IMR-90 (cell line): ENCODE measurements around the gene AKR1E2. TPM values are rescaled to one million over a fixed set of nuclear protein-coding genes. Genes with fewer than 3 reads are reported as not detected.
A peak's percentile ranks its signal among the peaks of the same experiment; 100 is the strongest.
"Not testable (repeated sequence)": the region's sequence is repeated elsewhere in the genome, so short reads cannot be mapped to it uniquely, and the experiment has no call there.

Experiments
- ATAC-seq: fragments of 200-7000 bp; cut with Tn5 transposase; 2 replicates; pipeline ENCODE4 v1.9.1; 2020; ENCODE audit warnings: low read depth, mild to moderate bottlenecking, moderate library complexity
- BruUV-seq: library from RNA; stranded (reverse); fragments of 400-500 nt; replicated peaks from 2 replicates; lab custom pipeline; 2021; lab: Mats Ljungman, UMichigan
- CTCF ChIA-PET: fragments of 300-600 bp; formaldehyde crosslinking; extraction: SDS; loops from one replicate; lab custom pipeline; 2021; ENCODE audit warnings: antibody characterized with exemption; lab: Yijun Ruan, JAX
- POLR2A ChIA-PET: fragments of 300-600 bp; sonication (Branson Sonifier 250); formaldehyde crosslinking; loops from one replicate; lab custom pipeline; 2022; ENCODE audit warnings: antibody characterized with exemption; ENCODE audit not compliant: unreplicated experiment; lab: Charles Lee
- DNase-seq: peaks from one replicate; pipeline ENCODE4 v3.0.0; 2013
- H2AFZ ChIP-seq: replicated peaks from 2 replicates; pipeline ENCODE3; 2013; ENCODE audit warnings: low read length, mild to moderate bottlenecking; ENCODE audit not compliant: poor library complexity
- H2AK5ac ChIP-seq: 2 replicates; pipeline ENCODE4 v1.6.1; 2013; ENCODE audit warnings: low read depth, low read length, inconsistent platforms
- H2AK9ac ChIP-seq: replicated peaks from 2 replicates; pipeline ENCODE3; 2013; ENCODE audit warnings: mild to moderate bottlenecking, low read depth, low read length, moderate library complexity; ENCODE audit not compliant: poor library complexity
- H2BK120ac ChIP-seq: 2 replicates; pipeline ENCODE4 v1.6.1; 2013; ENCODE audit warnings: low read depth, low read length, inconsistent platforms
- H2BK15ac ChIP-seq: 3 replicates; pipeline ENCODE4 v1.6.1; 2013; ENCODE audit warnings: low read depth, low read length, inconsistent platforms
- H2BK20ac ChIP-seq: 2 replicates; pipeline ENCODE4 v1.6.1; 2013; ENCODE audit warnings: low read depth, mild to moderate bottlenecking, inconsistent platforms, low read length, moderate library complexity
- H2BK5ac ChIP-seq: 2 replicates; pipeline ENCODE4 v1.6.1; 2013; ENCODE audit warnings: mild to moderate bottlenecking, low read depth, low read length, inconsistent platforms; ENCODE audit not compliant: poor library complexity, severe bottlenecking
- H3K14ac ChIP-seq: replicated peaks from 2 replicates; pipeline ENCODE4 v1.6.1; 2013; ENCODE audit warnings: low read depth, low read length, inconsistent platforms
- H3K18ac ChIP-seq: 2 replicates; pipeline ENCODE4 v1.6.1; 2013; ENCODE audit warnings: low read depth, low read length, control low read depth
- H3K23ac ChIP-seq: 2 replicates; pipeline ENCODE4 v1.6.1; 2013; ENCODE audit warnings: low read depth, low read length, inconsistent platforms
- H3K27ac ChIP-seq: 2 replicates; pipeline ENCODE4 v1.5.1; 2013; ENCODE audit warnings: mild to moderate bottlenecking, control low read depth, low read length; ENCODE audit not compliant: insufficient read depth
- H3K27me3 ChIP-seq: 2 replicates; pipeline ENCODE4 v1.6.1; 2013; ENCODE audit warnings: low read length; ENCODE audit not compliant: control insufficient read depth, insufficient read depth
- H3K36me3 ChIP-seq: 2 replicates; pipeline ENCODE4 v1.6.1; 2013; ENCODE audit warnings: low read length, mixed read lengths; ENCODE audit not compliant: control insufficient read depth, insufficient read depth
- H3K4ac ChIP-seq: 2 replicates; pipeline ENCODE4 v1.6.1; 2013; ENCODE audit warnings: low read depth, low read length, inconsistent platforms
- H3K4me1 ChIP-seq: 2 replicates; pipeline ENCODE4 v1.6.1; 2013; ENCODE audit warnings: low read length, mixed read lengths; ENCODE audit not compliant: control insufficient read depth, insufficient read depth
- H3K4me2 ChIP-seq: 2 replicates; pipeline ENCODE4 v1.6.1; 2013; ENCODE audit warnings: low read depth, mild to moderate bottlenecking, control low read depth, low read length, moderate library complexity
- H3K4me3 ChIP-seq: 2 replicates; pipeline ENCODE4 v1.5.1; 2013; ENCODE audit warnings: low read depth, mild to moderate bottlenecking, control low read depth, low read length, moderate library complexity; ENCODE audit not compliant: insufficient read depth
- H3K56ac ChIP-seq: 2 replicates; pipeline ENCODE4 v1.6.1; 2013; ENCODE audit warnings: low read length, inconsistent platforms; ENCODE audit not compliant: insufficient read depth; ENCODE audit errors: extremely low read depth
- H3K79me1 ChIP-seq, 2 experiments: 2 replicates each; pipeline ENCODE4 v1.6.1; 2013; ENCODE audit warnings: low read length in 2 of 2, inconsistent platforms in 1 of 2, low read depth in 1 of 2
- H3K9ac ChIP-seq: 2 replicates; pipeline ENCODE4 v1.6.1; 2013; ENCODE audit warnings: low read depth, low read length, control low read depth
- H3K9me1 ChIP-seq: 2 replicates; pipeline ENCODE4 v1.6.1; 2013; ENCODE audit warnings: low read length, inconsistent platforms; ENCODE audit not compliant: insufficient read depth
- H3K9me3 ChIP-seq: 2 replicates; pipeline ENCODE4 v1.6.1; 2013; ENCODE audit warnings: low read length; ENCODE audit not compliant: control insufficient read depth, insufficient read depth
- H4K20me1 ChIP-seq: 2 replicates; pipeline ENCODE4 v1.6.1; 2013; ENCODE audit warnings: low read length, inconsistent platforms; ENCODE audit not compliant: insufficient read depth
- H4K5ac ChIP-seq: 2 replicates; pipeline ENCODE4 v1.6.1; 2013; ENCODE audit warnings: mild to moderate bottlenecking, low read depth, low read length, control low read depth
- H4K8ac ChIP-seq, 2 experiments: 2 replicates each; pipeline ENCODE4 v1.6.1; 2013; ENCODE audit warnings: low read depth in 2 of 2, low read length in 2 of 2, control low read depth in 1 of 2, inconsistent platforms in 1 of 2
- H4K91ac ChIP-seq: 2 replicates; pipeline ENCODE4 v1.6.1; 2013; ENCODE audit warnings: low read depth, low read length, inconsistent platforms; ENCODE audit not compliant: insufficient read depth
- WGBS, 2 experiments: methylation state at CpG; one replicate each; pipeline versions ENCODE4 v1.1.5 to v1.1.7; 2013; ENCODE audit warnings: missing lambda C conversion rate in 2 of 2; ENCODE audit not compliant: insufficient read length in 1 of 2; ENCODE audit errors: extremely low coverage in 2 of 2; 5-methylcytosine and 5-hydroxymethylcytosine counted together
- dilution Hi-C: fragments of 300-500 bp; cut with HindIII; formaldehyde crosslinking; loops from one replicate; pipeline ENCODE4 v1.14.3; 2018; ENCODE audit warnings: low sequenced_read_pairs; ENCODE audit not compliant: unreplicated experiment
- in situ Hi-C: fragments of 300-500 bp; cut with MboI; formaldehyde crosslinking; loops from 3 replicates; pipeline ENCODE4 v1.14.3; 2019; ENCODE audit warnings: low sequenced_read_pairs, inconsistent platforms, mixed read lengths
- intact Hi-C: fragments of 100-400 bp; cut with micrococcal nuclease; formaldehyde crosslinking; loops from 2 replicates; pipeline ENCODE4 v1.10.0; 2022
- polyA plus RNA-seq, 3 experiments: library from polyadenylated mRNA; depleted of rRNA; stranded (reverse); fragments of >200 nt; gene quantifications; 2 replicates each; pipeline ENCODE4 v1.2.3, GENCODE V29; 2012; ENCODE audit warnings: low replicate concordance in 1 of 3
- total RNA-seq: library from RNA; depleted of rRNA; stranded (reverse); fragments of >200 nt; gene quantifications from 2 replicates; pipeline ENCODE4 v1.2.3, GENCODE V29; 2012
- TF ChIP-seq, protein P1 (sequence below): conservative IDR thresholded peaks from 2 replicates; pipeline ENCODE4 v1.5.1; 2012; ENCODE audit warnings: mild to moderate bottlenecking, low read depth, low read length, improper control_type of control experiment

AKR1E2 gene
- total and polyA plus RNA-seq, 2 of the 4 experiments (the other 2 are of a cell fraction), result 1.2 to 3.4 TPM

DNA sequence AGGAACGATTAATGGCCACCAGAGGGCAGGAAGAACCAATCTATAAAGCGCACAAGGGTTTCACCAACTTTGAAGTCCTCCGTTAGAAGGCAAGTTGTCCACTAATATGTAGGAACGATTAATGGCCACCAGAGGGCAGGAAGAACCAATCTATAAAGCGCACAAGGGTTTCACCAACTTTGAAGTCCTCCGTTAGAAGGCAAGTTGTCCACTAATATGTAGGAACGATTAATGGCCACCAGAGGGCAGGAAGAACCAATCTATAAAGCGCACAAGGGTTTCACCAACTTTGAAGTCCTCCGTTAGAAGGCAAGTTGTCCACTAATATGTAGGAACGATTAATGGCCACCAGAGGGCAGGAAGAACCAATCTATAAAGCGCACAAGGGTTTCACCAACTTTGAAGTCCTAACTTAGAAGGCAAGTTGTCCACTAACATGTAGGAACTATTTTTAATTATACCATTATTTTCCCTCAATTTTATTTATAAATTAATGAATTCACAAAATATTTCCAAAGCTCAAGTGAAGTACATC is 10.3 kb upstream of the AKR1E2 start:
- no CpG with 5 or more reads among the region's 11 CpGs for WGBS, 2 experiments
- H2BK15ac ChIP-seq, H3K9ac ChIP-seq, POLR2A ChIA-PET, H2AFZ ChIP-seq, H3K4me3 ChIP-seq, H3K56ac ChIP-seq, H2AK5ac ChIP-seq, H2BK20ac ChIP-seq, ATAC-seq, H4K91ac ChIP-seq, H3K14ac ChIP-seq, BruUV-seq, H3K4ac ChIP-seq, H3K18ac ChIP-seq, H3K9me3 ChIP-seq, H3K27me3 ChIP-seq, dilution Hi-C loops, H2BK120ac ChIP-seq, H4K8ac ChIP-seq, H3K36me3 ChIP-seq, H3K23ac ChIP-seq, H4K20me1 ChIP-seq, H3K27ac ChIP-seq, H2BK5ac ChIP-seq, H2AK9ac ChIP-seq, H3K4me1 ChIP-seq, in situ Hi-C loops, H4K5ac ChIP-seq, H3K4me2 ChIP-seq: not testable (repeated sequence)
- peaks cover 0 to 15% of the 10 kb centered on the region in 2 experiments; a peak in 3 of 4 replicates for H3K79me1 ChIP-seq
- CTCF ChIA-PET, result interaction anchor here (0.6 to 1.9 kb wide), 6 partner anchors 24 to 627 kb away, joined by 3 to 8 read pairs (median 6); no protein-coding TSS in a partner anchor
- TF ChIP-seq, protein P1, sequence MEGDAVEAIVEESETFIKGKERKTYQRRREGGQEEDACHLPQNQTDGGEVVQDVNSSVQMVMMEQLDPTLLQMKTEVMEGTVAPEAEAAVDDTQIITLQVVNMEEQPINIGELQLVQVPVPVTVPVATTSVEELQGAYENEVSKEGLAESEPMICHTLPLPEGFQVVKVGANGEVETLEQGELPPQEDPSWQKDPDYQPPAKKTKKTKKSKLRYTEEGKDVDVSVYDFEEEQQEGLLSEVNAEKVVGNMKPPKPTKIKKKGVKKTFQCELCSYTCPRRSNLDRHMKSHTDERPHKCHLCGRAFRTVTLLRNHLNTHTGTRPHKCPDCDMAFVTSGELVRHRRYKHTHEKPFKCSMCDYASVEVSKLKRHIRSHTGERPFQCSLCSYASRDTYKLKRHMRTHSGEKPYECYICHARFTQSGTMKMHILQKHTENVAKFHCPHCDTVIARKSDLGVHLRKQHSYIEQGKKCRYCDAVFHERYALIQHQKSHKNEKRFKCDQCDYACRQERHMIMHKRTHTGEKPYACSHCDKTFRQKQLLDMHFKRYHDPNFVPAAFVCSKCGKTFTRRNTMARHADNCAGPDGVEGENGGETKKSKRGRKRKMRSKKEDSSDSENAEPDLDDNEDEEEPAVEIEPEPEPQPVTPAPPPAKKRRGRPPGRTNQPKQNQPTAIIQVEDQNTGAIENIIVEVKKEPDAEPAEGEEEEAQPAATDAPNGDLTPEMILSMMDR, result peak; percentile 26; the same call in 1 of the 2 replicates
- peaks cover 14% of the 10 kb centered on the region for H3K9me1 ChIP-seq
- intact Hi-C loops, result loop anchor here (1.0 to 10.0 kb wide), 3 partner anchors 569 to 807 kb away; no protein-coding TSS in a partner anchor
- DNase-seq, result peak; percentile 45
